Activated T-cell treated with anti-CD3 and anti-CD28 coated beads, Interleukin-2, amount 50 U/mL, for 4 hours (primary cell): ENCODE measurements around the gene MAP9. TPM values are rescaled to one million over a fixed set of nuclear protein-coding genes. Genes with fewer than 3 reads are reported as not detected.
"Not testable (repeated sequence)": the region's sequence is repeated elsewhere in the genome, so short reads cannot be mapped to it uniquely, and the experiment has no call there.

Source experiments
- ATAC-seq, 2 donors: fragments of 200-7000 bp; cut with Tn5 transposase; one replicate each; pipeline ENCODE4 v1.10.0; 2021
- DNase-seq: peaks from one replicate; pipeline ENCODE4 v3.0.0-alpha.2; 2020
- H3K27me3 Mint-ChIP-seq: one replicate; pipeline ENCODE4 v1.8.0; 2021; ENCODE audit warnings: low read depth, mixed read lengths
- H3K36me3 Mint-ChIP-seq: one replicate; pipeline ENCODE4 v1.8.0; 2022; ENCODE audit warnings: mixed read lengths; ENCODE audit not compliant: insufficient read depth
- H3K4me1 Mint-ChIP-seq: one replicate; pipeline ENCODE4 v1.8.0; 2021; ENCODE audit warnings: low read depth, mixed read lengths
- H3K4me3 Mint-ChIP-seq: one replicate; pipeline ENCODE4 v1.8.0; 2021; ENCODE audit warnings: mild to moderate bottlenecking, moderate library complexity, mixed read lengths
- H3K9me3 Mint-ChIP-seq: one replicate; pipeline ENCODE4 v1.8.0; 2021; ENCODE audit warnings: mixed read lengths
- total RNA-seq, 3 donors: library from RNA; stranded (reverse); gene quantifications; one replicate each; pipeline ENCODE4 v1.2.1, GENCODE V29; 2021

Gene MAP9
- total RNA-seq, 3 donors from 2014 or later: 7.6 to 10.9 (median 9.8) TPM

DNA sequence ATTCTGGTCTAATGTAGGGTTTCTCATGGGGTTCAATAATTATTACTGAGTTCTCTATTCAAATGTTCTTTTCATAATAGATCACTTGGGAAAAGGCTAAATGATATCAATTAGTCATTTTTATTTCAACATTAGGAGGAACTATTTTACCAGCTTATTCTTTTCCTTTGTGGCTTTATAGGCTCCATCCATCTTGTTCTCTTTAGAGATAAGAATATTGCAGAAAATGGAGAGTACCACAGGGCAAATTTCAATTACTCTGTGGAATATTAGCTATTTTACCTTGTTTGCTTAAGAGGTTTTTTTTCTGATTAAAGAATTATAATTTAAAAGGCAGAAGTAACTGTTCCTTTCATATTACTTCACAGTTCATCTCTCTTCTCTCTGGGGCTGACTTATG is 55.8 kb downstream of the MAP9 start:
- no peaks in the 10 kb centered on the region for H3K4me1 Mint-ChIP-seq
- no peak overlapping the region for H3K4me3 Mint-ChIP-seq
- DNase-seq (no peak), ATAC-seq (no peak)
- peaks cover 10% of the 10 kb centered on the region for H3K27me3 Mint-ChIP-seq
- H3K9me3 Mint-ChIP-seq: no peaks in the 10 kb centered on the region
- no peaks in the 10 kb centered on the region for H3K36me3 Mint-ChIP-seq

GRCh38 chr4:155319516-155319915 is 57.2 kb downstream of the MAP9 start:
- no peak overlapping the region for H3K4me3 Mint-ChIP-seq
- no peak for ATAC-seq
- DNase-seq: no peak
- no peaks in the 10 kb centered on the region for H3K9me3 Mint-ChIP-seq
- no peaks in the 10 kb centered on the region for H3K36me3 Mint-ChIP-seq
- H3K27me3 Mint-ChIP-seq: peaks cover 11% of the 10 kb centered on the region
- H3K4me1 Mint-ChIP-seq: no peaks in the 10 kb centered on the region

DNA sequence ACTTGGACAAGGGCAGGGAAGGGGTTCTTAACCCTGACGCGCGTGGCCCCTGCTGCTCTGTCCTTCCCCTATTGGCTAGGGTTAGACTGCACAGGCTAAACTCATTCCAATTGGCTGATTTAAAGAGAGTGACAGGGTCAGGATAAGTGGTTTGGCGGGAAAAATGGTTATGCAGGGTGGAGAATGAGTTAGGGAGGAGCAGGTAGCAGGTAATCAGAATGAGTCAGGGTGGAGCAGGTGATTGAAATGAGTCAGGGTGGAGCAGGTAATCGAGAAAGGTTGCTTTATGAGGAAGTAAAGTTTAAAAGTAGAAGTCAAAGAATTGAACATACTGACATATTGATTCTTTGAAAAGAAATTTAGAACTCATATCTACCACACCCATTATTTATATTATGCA is 64.7 kb downstream of the MAP9 start:
- not testable (repeated sequence) for H3K9me3 Mint-ChIP-seq, ATAC-seq, H3K27me3 Mint-ChIP-seq, DNase-seq, H3K36me3 Mint-ChIP-seq, H3K4me1 Mint-ChIP-seq, H3K4me3 Mint-ChIP-seq

DNA sequence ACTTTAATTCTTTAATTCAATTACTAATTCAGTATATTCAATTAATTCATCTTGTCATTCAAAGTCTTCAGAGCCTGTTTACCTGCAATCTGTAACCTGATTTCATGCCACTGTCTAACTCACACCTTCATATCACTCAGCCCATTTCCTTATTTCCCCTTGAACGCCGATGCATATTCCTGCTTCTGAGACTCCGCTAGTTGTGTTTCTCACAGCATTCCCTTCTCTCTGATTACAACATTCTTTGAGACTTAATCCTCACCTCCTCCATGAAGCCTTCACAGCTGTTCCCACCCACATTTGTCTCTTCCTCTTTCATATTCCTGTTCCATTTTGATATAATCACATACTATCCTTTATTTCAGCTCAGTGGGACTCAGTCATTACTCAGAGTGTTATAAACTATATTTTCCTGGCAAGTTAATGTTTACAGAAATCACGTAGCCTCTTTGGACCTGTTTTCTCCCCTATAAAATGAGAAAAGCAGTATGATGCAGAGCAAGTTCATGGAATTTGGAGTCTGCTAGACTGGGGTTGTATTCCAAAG is 69.0 kb downstream of the MAP9 start:
- no peaks in the 10 kb centered on the region for H3K36me3 Mint-ChIP-seq
- H3K4me1 Mint-ChIP-seq: no peaks in the 10 kb centered on the region
- no peak overlapping the region for H3K4me3 Mint-ChIP-seq
- no peaks in the 10 kb centered on the region for H3K9me3 Mint-ChIP-seq
- ATAC-seq (no peak), DNase-seq (no peak)
- H3K27me3 Mint-ChIP-seq: no peaks in the 10 kb centered on the region

GRCh38 chr4:155305619-155306018 is 71.1 kb downstream of the MAP9 start:
- Mint-ChIP-seq H3K4me1 (no peaks in the 10 kb centered on the region), H3K9me3 (no peaks in the 10 kb centered on the region), H3K36me3 (no peaks in the 10 kb centered on the region), H3K27me3 (no peaks in the 10 kb centered on the region), H3K4me3 (no peak overlapping the region)
- no peak for DNase-seq
- ATAC-seq: no peak

DNA sequence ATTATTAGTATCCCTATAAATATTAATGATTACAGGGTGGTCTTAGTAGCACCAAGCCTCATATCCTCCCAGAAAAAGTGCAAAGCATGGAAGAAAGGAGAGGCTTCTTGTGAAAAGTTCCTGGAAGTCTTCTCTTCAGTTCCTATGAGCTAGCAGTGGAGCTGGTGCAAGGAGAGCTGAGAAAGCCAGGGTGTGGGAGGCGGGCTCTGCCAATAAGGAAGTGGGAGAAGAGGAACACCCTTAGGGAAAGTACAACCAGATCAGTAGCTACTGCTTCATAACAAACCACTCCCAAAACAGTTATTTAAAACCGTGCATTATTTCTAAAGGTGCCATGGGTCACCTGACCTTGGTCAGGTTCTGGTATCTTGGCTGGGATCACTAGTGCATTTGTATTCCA is 72.4 kb downstream of the MAP9 start:
- Mint-ChIP-seq H3K27me3 (no peaks in the 10 kb centered on the region), H3K4me3 (no peak overlapping the region), H3K4me1 (no peaks in the 10 kb centered on the region), H3K9me3 (no peaks in the 10 kb centered on the region), H3K36me3 (no peaks in the 10 kb centered on the region)
- DNase-seq (no peak), ATAC-seq (no peak)

DNA sequence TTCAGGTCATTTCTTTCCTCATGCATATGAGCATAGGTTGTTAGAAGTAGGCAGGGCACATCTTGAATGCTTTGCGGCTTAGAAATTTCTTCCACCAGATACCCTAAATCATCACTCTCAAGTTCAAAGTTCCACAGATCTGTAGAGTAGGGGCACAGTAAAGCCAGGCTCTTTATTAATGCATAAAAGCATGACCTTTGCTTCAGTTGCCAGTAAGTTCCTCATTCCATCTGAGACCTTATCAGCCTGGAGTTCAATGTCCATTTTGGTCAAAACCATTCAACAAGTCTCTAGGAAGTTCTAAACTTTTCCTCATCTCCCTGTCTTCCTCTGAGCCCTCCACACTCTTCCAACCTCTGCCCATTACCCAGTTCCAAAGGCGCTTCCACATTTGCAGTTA is 77.7 kb downstream of the MAP9 start:
- Mint-ChIP-seq H3K27me3 (no peaks in the 10 kb centered on the region), H3K36me3 (no peaks in the 10 kb centered on the region), H3K4me1 (no peaks in the 10 kb centered on the region), H3K9me3 (peaks cover 12% of the 10 kb centered on the region), H3K4me3 (no peak overlapping the region)
- ATAC-seq: no peak
- no peak for DNase-seq

Other genes starting within 250 kb of the MAP9 start
- gene NPY2R, start 168.3 kb downstream of the MAP9 start, total RNA-seq: not detected